IPS-15b (cell line): ENCODE results near the gene SRM.
"Not testable (repeated sequence)": the region's sequence is repeated elsewhere in the genome, so short reads cannot be mapped to it uniquely, and the experiment has no call there.

Experiments used
- H3K27me3 ChIP-seq: one replicate; pipeline ENCODE4 v1.6.1; 2013; ENCODE audit warnings: low read length; ENCODE audit not compliant: control insufficient read depth, insufficient read depth
- H3K36me3 ChIP-seq: one replicate; pipeline ENCODE4 v1.6.1; 2013; ENCODE audit warnings: low read length; ENCODE audit not compliant: control insufficient read depth, insufficient read depth
- H3K4me1 ChIP-seq: one replicate; pipeline ENCODE4 v1.6.1; 2013; ENCODE audit warnings: mild to moderate bottlenecking, low read length; ENCODE audit not compliant: control insufficient read depth, insufficient read depth
- H3K4me3 ChIP-seq: one replicate; pipeline ENCODE4 v1.5.1; 2013; ENCODE audit warnings: low read depth, low read length
- H3K9ac ChIP-seq: one replicate; pipeline ENCODE4 v1.6.1; 2013; ENCODE audit warnings: low read depth, mild to moderate bottlenecking, low read length
- H3K9me3 ChIP-seq: one replicate; pipeline ENCODE4 v1.6.1; 2013; ENCODE audit warnings: mild to moderate bottlenecking, low read length; ENCODE audit not compliant: control insufficient read depth, insufficient read depth

SRM gene

GRCh38 chr1:11024154-11024873 is 35.5 kb downstream of the SRM start:
- H3K27me3 ChIP-seq, result no peaks in the 10 kb centered on the region
- H3K4me1 ChIP-seq, result no peaks in the 10 kb centered on the region
- H3K4me3 ChIP-seq, result no peak overlapping the region
- H3K36me3 ChIP-seq, result peaks cover 30% of the 10 kb centered on the region
- no peaks in the 10 kb centered on the region for H3K9me3 ChIP-seq
- H3K9ac ChIP-seq, result no peak overlapping the region

- no peaks in the 10 kb centered on the region for H3K4me1 ChIP-seq
- no peak overlapping the region for H3K4me3 ChIP-seq
- H3K9me3 ChIP-seq, result no peaks in the 10 kb centered on the region
- H3K9ac ChIP-seq, result no peak overlapping the region
- no peaks in the 10 kb centered on the region for H3K27me3 ChIP-seq
- peaks cover 41% of the 10 kb centered on the region for H3K36me3 ChIP-seq
These were observed 36.6 kb downstream of the SRM start for GRCh38 chr1:11023201-11023600.

GRCh38 chr1:11019971-11020370 is 39.8 kb downstream of the SRM start:
- H3K9me3 ChIP-seq, result no peaks in the 10 kb centered on the region
- no peaks in the 10 kb centered on the region for H3K27me3 ChIP-seq
- peaks cover 60% of the 10 kb centered on the region for H3K36me3 ChIP-seq
- no peak overlapping the region for H3K4me3 ChIP-seq
- H3K4me1 ChIP-seq, result no peaks in the 10 kb centered on the region
- no peak overlapping the region for H3K9ac ChIP-seq

- H3K27me3 ChIP-seq, H3K4me3 ChIP-seq, H3K9me3 ChIP-seq, H3K4me1 ChIP-seq, H3K9ac ChIP-seq: not testable (repeated sequence)
- H3K36me3 ChIP-seq, result peaks cover 63% of the 10 kb centered on the region
These were observed 40.5 kb downstream of the SRM start for GRCh38 chr1:11019358-11019757.

GRCh38 chr1:11013160-11013531 is 46.7 kb downstream of the SRM start:
- Histone ChIP-seq H3K27me3 (no peaks in the 10 kb centered on the region), H3K9me3 (no peaks in the 10 kb centered on the region), H3K4me1 (peaks cover 3% of the 10 kb centered on the region), H3K36me3 (peaks cover 34% of the 10 kb centered on the region), H3K9ac (peak overlapping the region; percentile 93), H3K4me3 (peak overlapping the region; percentile 91)

- Histone ChIP-seq H3K27me3 (no peaks in the 10 kb centered on the region), H3K9me3 (no peaks in the 10 kb centered on the region), H3K36me3 (peaks cover 31% of the 10 kb centered on the region), H3K4me3 (peak within 1 kb of the TSS; percentile 91), H3K9ac (peak within 1 kb of the TSS; percentile 93), H3K4me1 (peaks cover 3% of the 10 kb centered on the region)
These were observed 47.3 kb downstream of the SRM start, which contains the start of gene TARDBP for GRCh38 chr1:11012260-11013159. TSS of gene TARDBP (plus strand) at chr1:11012654. CDS start at chr1:11013728, 1,074 bp downstream.
